ENCODE measurements around the gene SULT1A2. TPM values are rescaled to one million over a fixed set of nuclear protein-coding genes. Genes with fewer than 3 reads are reported as not detected.

Gene SULT1A2
- total and polyA plus RNA-seq, 2 of the 8 experiments (the other 6 are each of a cell fraction or from before 2014, with no cell fraction given) = 0.29 to 0.35 TPM

DNA sequence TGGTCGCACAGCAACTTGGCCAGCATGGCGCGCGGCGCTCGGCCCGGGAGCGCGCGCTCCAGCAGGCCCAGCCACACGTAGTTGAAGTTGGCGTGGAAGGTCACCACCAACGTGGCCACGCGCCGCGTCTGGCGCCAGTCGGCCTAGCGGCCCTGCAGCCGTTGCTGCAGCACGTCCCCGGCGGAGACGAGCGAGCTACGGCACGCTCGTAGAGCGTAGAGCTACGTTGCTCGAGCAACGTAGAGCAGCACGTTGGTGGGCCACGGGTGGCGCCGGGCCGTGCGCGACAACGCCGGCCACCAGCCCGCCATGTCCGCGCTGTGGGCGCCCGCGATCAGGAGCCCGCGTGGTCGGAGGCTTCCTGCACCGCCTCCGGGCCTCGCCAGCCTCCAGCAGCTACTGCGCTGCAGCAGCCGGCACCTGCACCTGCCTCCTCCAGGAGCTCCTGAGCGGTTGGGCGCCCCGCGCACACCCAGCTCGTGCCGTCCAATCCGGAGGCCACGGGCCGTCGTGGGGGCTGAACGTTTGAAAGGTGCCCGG lies 26.4 kb upstream of the SULT1A2 start (continued):
- TF ChIP-seq CHD7 (IDR thresholded peaks at IDR 0.05; ENCODE audit: insufficient replicate concordance, low read length) = no peak
- TF ChIP-seq, protein P1, sequence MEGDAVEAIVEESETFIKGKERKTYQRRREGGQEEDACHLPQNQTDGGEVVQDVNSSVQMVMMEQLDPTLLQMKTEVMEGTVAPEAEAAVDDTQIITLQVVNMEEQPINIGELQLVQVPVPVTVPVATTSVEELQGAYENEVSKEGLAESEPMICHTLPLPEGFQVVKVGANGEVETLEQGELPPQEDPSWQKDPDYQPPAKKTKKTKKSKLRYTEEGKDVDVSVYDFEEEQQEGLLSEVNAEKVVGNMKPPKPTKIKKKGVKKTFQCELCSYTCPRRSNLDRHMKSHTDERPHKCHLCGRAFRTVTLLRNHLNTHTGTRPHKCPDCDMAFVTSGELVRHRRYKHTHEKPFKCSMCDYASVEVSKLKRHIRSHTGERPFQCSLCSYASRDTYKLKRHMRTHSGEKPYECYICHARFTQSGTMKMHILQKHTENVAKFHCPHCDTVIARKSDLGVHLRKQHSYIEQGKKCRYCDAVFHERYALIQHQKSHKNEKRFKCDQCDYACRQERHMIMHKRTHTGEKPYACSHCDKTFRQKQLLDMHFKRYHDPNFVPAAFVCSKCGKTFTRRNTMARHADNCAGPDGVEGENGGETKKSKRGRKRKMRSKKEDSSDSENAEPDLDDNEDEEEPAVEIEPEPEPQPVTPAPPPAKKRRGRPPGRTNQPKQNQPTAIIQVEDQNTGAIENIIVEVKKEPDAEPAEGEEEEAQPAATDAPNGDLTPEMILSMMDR (IDR thresholded peaks at IDR 0.05; ENCODE audit: control extremely low read depth in 1 of 3, insufficient read depth in 1 of 3, low read depth in 1 of 3, low read length in 3 of 3) = no peak
- no peak for TF ChIP-seq TAF1 (IDR thresholded peaks at IDR 0.05; ENCODE audit: low read depth, low read length)
- TF ChIP-seq YY1 (IDR thresholded peaks at IDR 0.05; ENCODE audit: low read depth, low read length) = no peak
- no peak for TF ChIP-seq BRCA1 (IDR thresholded peaks at IDR 0.05; ENCODE audit: low read depth, low read length)

Data from H1 (cell line).